Measurements from ENCODE around the gene TSGA10IP. TPM values are rescaled to one million over a fixed set of nuclear protein-coding genes. Genes with fewer than 3 reads are reported as not detected.
A peak's percentile ranks its signal among the peaks of the same experiment; 100 is the strongest.
"Not testable (repeated sequence)": the region's sequence is repeated elsewhere in the genome, so short reads cannot be mapped to it uniquely, and the experiment has no call there.

The TSGA10IP gene
- total RNA-seq, 1 donor = 0.10 TPM

DNA sequence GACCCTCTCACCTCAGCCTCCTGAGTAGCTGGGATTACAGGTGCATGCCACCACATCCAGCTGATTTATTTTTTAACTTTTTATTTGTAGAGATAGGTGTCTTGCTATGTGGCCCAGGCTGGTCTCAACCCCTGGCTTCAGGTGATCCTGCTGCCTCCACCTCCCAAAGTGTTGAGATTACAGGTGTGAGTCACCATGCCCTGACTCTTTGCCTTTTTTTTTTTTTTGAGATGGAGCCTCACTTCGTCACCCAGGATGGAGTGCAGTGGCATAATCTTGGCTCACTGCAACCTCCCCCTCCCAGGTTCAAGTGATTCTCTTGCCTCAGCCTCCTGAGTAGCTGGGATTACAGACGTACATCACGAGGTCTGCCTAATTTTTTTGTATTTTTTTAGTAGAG, 6.4 kb downstream of the TSGA10IP start:
- H3K9me3 ChIP-seq (ENCODE audit: low read depth, low read length); H3K4me3 ChIP-seq (ENCODE audit: low read length); H3K4me1 ChIP-seq (ENCODE audit: insufficient read depth, low read length); H3K27me3 ChIP-seq (ENCODE audit: insufficient read depth, low read length): not testable (repeated sequence)

DNA sequence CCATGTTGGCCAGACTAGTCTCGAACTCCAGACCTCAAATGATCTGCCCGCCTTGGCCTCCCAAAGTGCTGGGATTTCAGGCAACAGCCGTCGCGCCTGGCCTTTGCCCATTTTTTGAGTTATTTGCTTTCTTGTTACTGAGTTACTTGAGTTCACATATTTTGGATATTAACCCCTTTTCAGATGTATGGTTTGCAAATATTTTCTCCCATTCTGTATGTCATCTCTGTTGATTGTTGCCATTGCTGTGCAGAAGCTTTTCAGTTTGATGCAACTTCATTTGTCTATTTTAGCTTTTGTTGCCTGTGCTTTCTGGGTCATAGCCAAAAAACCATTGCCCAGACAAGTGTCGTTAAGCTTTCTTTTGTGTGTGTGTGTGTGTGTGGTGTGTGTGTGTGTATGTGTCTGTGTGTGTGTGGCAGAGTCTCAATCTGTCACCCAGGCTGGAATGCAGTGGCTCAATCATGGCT, 6.8 kb downstream of the TSGA10IP start:
- Histone ChIP-seq H3K9me3 (ENCODE audit: low read depth, low read length) (no peaks in the 10 kb centered on the region), H3K4me3 (ENCODE audit: low read length) (no peak overlapping the region), H3K4me1 (ENCODE audit: insufficient read depth, low read length) (peaks cover 8% of the 10 kb centered on the region), H3K27me3 (ENCODE audit: insufficient read depth, low read length) (no peaks in the 10 kb centered on the region)

DNA sequence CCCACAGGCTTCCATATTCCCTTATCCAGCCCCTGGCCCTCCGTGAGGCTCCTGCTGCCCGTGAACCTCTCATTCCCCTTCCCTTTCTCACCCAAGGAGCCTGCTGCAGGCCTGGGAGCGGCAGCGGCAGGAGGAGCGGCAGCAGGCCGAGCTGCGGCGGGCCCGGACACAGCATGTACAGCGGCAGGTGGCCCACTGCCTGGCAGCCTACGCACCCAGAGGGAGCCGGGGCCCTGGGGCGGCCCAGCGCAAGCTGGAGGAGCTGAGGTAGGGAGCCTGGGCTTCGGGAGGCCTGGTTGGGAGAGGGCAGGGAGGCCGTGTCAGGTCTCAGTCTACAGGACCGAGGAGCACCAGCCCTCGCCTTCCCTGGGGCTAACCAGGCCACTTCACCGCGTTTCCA, 8.2 kb downstream of the TSGA10IP start:
- no peaks in the 10 kb centered on the region for H3K9me3 ChIP-seq (ENCODE audit: low read depth, low read length)
- no peaks in the 10 kb centered on the region for H3K27me3 ChIP-seq (ENCODE audit: insufficient read depth, low read length)
- H3K4me3 ChIP-seq (ENCODE audit: low read length) = no peak overlapping the region
- peaks cover 16% of the 10 kb centered on the region for H3K4me1 ChIP-seq (ENCODE audit: insufficient read depth, low read length)

DNA sequence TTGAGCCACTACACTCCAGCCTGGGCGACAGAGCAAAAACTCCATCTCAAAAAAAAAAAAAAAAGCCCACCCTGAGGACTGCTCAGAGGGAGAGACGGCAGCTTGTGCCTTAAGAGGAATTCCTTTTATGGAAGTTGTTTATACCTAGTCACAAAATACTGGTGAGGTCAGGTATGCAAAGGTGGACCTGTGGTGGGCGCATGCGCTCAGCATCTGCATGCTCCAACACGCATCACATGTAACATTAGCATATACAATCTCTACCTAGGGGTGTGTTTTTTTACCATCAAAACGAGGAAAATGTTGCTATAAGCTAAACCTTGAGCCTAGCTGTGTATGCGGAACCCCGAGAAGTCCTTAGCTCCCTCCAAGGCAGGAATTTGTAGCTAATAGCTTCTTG, 9.5 kb downstream of the TSGA10IP start:
- no peak overlapping the region for H3K4me3 ChIP-seq (ENCODE audit: low read length)
- H3K27me3 ChIP-seq (ENCODE audit: insufficient read depth, low read length) = no peaks in the 10 kb centered on the region
- peaks cover 16% of the 10 kb centered on the region for H3K4me1 ChIP-seq (ENCODE audit: insufficient read depth, low read length)
- H3K9me3 ChIP-seq (ENCODE audit: low read depth, low read length) = no peaks in the 10 kb centered on the region

DNA sequence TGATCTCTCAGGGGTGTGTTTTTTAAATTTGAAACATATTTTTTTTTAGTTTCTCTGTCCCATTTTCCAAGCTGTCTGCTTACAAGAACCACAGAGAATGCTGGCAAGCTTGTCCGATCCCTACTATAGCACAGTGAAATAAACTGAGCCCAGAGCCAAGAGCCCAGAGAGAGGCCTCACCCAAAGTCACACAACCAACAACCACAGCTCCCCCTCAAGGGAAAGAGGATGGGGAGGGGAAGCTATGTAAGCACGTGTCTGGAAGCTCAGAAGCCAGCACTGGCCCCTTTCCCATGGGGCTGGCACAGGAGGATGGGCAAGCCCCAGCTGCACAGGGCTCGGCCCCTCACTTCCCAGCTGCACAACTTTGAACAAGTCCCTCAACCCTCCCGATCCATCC, 13.0 kb downstream of the TSGA10IP start:
- H3K27me3 ChIP-seq (ENCODE audit: insufficient read depth, low read length) = no peaks in the 10 kb centered on the region
- H3K4me3 ChIP-seq (ENCODE audit: low read length) = no peak overlapping the region
- no peaks in the 10 kb centered on the region for H3K9me3 ChIP-seq (ENCODE audit: low read depth, low read length)
- peaks cover 36% of the 10 kb centered on the region for H3K4me1 ChIP-seq (ENCODE audit: insufficient read depth, low read length)

DNA sequence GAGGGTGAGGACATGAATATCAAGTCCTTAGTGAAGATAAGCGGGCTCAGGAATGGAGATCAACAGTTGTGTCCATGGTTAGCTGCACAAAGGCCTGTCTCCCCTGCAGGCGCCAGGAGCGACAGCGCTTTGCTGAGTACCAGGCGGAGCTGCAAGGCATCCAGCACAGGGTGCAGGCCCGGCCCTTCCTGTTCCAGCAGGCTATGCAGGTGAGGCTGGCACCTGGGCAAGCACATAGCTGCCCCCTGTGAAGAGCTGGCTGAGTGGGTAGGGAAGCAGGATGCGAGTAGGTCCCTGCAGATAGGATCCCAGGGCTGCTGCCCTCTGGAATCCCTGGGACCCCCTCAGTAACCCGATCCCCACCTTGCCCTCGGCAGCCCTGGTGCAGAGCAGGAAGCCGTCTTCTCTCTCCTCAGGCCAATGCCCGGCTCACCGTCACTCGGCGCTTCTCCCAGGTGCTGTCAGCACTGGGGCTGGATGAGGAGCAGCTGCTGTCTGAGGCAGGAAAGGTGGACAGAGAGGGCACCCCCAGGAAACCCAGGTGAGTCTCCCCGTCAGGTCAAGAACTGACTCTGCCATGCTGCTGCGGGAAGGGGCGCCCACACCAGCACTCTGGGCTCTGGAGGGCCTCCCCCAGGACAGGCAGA, 13.6 kb downstream of the TSGA10IP start:
- no peaks in the 10 kb centered on the region for H3K9me3 ChIP-seq (ENCODE audit: low read depth, low read length)
- peaks cover 42% of the 10 kb centered on the region for H3K4me1 ChIP-seq (ENCODE audit: insufficient read depth, low read length)
- H3K27me3 ChIP-seq (ENCODE audit: insufficient read depth, low read length) = no peaks in the 10 kb centered on the region
- no peak overlapping the region for H3K4me3 ChIP-seq (ENCODE audit: low read length)

DNA sequence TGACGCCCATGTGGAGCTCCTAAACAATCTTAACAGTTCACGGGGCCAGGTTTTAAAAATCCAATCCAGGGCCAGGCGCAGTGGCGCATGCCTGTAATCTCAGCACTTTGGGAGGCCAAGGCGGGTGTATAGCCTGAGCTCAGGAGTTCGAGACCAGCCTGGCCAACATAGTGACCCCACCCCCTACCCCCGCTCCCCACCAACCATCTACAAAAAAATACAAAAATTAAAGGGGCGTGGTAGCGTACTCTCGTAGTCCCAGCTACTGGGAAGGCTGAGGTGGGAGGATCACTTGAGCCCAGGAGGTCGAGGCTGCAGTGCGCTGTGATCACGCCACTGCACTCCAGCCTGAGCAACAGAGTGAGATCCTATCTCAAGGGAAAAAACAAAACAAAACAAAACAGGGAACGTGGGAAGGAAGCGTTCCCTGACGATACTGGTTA, 15.6 kb downstream of the TSGA10IP start:
- Histone ChIP-seq H3K4me3 (ENCODE audit: low read length) (peak overlapping the region; percentile 98), H3K27me3 (ENCODE audit: insufficient read depth, low read length) (no peaks in the 10 kb centered on the region), H3K9me3 (ENCODE audit: low read depth, low read length) (no peaks in the 10 kb centered on the region), H3K4me1 (ENCODE audit: insufficient read depth, low read length) (peaks cover 49% of the 10 kb centered on the region)

DNA sequence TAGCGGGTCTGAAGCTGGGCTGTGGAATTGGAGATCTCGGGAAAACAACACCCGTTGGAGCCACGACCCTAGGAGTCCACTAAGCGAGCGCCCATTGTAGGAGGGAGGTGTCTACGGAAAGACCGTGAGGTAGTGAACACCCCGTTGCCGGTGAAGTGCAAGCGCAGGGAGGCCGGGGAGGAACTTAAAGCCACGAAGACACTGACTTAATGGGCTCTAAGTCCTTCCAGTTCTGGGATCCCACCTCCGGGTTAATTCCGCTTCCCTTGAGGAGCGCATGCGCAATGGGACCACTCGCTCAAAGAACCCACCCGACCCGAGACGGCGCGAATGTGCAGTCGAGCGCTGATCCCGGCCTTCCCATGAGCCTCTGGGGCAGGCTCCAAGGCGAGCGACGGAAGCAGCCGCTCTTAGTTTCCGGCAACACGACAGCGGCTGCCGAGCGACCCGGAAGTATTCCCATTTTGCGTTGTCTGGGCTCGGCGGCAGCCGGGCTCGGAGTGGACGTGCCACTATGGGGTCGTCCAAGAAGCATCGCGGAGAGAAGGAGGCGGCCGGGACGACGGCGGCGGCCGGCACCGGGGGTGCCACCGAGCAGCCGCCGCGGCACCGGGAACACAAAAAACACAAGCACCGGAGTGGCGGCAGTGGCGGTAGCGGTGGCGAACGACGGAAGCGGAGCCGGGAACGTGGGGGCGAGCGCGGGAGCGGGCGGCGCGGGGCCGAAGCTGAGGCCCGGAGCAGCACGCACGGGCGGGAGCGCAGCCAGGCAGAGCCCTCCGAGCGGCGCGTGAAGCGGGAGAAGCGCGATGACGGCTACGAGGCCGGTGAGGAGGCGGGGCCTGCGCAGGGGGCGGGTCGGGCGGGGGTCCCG, 16.2 kb downstream of the TSGA10IP start, which contains the start of gene SART1:
SART1 (plus strand) TSS at position 468 of the 874 bp plus-strand sequence; CDS start at position 515, 47 bp downstream.
- Histone ChIP-seq H3K9me3 (ENCODE audit: low read depth, low read length) (no peaks in the 10 kb centered on the region), H3K4me1 (ENCODE audit: insufficient read depth, low read length) (peaks cover 47% of the 10 kb centered on the region), H3K27me3 (ENCODE audit: insufficient read depth, low read length) (no peaks in the 10 kb centered on the region), H3K4me3 (ENCODE audit: low read length) (peak within 1 kb of the TSS; percentile 98)

DNA sequence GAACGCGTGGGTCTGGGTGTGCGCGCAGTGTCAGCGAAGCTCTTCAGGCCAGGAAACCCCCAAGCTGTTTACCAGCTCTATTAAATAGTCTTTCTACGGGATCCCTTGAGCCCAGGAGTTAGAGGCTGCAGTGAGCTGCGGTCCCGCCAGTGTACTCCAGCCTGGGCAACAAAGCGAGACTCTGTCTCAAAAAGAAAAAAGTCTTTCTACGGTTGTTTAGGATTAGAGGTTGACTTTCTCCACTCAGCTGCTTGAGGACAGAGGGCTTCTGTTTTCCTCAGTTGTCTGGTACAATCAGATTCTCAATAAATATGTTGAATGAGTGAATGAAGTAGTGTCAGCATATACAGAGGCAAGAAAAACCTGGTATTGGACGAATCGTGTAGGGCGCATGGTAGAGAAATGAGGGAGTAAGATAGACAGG, 16.9 kb downstream of the TSGA10IP start:
- peaks cover 41% of the 10 kb centered on the region for H3K4me1 ChIP-seq (ENCODE audit: insufficient read depth, low read length)
- no peaks in the 10 kb centered on the region for H3K27me3 ChIP-seq (ENCODE audit: insufficient read depth, low read length)
- H3K9me3 ChIP-seq (ENCODE audit: low read depth, low read length) = no peaks in the 10 kb centered on the region
- H3K4me3 ChIP-seq (ENCODE audit: low read length) = peak overlapping the region; percentile 98

DNA sequence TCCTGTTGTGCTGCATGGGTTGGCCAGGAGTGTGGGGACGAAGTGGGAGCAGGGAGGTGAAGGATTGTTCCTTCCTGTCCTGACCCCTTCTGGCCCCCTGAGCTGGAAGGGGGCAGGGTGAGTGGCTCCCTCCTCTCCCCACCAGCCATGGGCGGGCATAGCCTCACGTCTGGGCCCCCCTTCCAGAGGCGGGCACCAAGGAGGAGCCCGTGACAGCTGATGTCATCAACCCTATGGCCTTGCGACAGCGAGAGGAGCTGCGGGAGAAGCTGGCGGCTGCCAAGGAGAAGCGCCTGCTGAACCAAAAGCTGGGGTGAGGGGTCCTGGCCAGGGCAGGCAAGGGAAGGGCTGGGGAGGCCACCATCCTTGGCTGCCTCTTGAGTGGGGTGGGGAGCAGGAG, 19.6 kb downstream of the TSGA10IP start:
- no peak overlapping the region for H3K4me3 ChIP-seq (ENCODE audit: low read length)
- no peaks in the 10 kb centered on the region for H3K27me3 ChIP-seq (ENCODE audit: insufficient read depth, low read length)
- H3K9me3 ChIP-seq (ENCODE audit: low read depth, low read length) = no peaks in the 10 kb centered on the region
- H3K4me1 ChIP-seq (ENCODE audit: insufficient read depth, low read length) = peaks cover 46% of the 10 kb centered on the region

DNA sequence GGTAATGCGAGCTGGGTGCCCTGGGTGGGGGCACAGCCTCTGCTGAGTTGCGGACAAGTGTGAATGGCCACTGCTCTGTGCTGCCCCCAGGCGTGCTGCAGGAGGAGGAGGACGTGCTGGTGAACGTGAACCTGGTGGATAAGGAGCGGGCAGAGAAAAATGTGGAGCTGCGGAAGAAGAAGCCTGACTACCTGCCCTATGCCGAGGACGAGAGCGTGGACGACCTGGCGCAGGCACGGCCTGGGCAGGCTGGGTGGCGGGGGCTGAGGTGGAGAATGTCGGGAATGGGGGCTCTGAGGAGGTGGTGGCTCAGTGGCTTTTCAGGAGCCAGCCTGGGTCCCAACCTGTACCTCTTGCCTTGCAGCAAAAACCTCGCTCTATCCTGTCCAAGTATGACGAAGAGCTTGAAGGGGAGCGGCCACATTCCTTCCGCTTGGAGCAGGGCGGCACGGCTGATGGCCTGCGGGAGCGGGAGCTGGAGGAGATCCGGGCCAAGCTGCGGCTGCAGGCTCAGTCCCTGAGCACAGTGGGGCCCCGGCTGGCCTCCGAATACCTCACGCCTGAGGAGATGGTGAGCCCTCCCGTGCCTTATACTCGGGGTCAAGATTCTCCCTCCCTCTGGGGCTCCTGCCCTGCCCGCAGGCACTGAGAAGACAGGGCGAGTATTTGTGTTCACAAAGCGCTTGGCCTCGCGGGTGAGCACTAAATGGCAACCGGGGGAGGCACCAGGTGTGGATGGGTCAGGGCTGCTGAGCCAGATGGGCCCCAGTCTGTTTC, 20.9 kb downstream of the TSGA10IP start:
- H3K4me1 ChIP-seq (ENCODE audit: insufficient read depth, low read length) = peaks cover 45% of the 10 kb centered on the region
- H3K27me3 ChIP-seq (ENCODE audit: insufficient read depth, low read length) = no peaks in the 10 kb centered on the region
- no peak overlapping the region for H3K4me3 ChIP-seq (ENCODE audit: low read length)
- no peaks in the 10 kb centered on the region for H3K9me3 ChIP-seq (ENCODE audit: low read depth, low read length)

DNA sequence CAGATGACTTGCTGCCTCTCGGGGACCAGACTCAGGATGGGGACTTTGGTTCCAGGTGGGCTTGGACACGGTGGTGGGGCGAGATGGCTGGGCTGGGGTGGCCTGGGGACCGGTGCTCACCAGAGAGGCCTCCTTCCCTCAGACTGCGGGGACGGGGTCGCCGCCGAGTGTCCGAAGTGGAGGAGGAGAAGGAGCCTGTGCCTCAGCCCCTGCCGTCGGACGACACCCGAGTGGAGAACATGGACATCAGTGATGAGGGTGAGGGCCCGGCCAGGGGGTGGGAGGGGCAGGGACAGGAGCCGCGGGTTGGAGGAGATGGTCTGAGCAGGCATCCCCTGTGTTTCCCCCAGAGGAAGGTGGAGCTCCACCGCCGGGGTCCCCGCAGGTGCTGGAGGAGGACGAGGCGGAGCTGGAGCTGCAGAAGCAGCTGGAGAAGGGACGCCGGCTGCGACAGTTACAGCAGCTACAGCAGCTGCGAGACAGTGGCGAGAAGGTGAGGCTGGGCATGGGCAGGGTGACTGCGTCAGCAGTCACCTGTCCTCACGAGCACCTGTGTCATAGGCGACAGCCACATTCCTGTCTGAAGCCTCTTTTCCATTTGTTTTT, 22.2 kb downstream of the TSGA10IP start:
- Histone ChIP-seq H3K27me3 (ENCODE audit: insufficient read depth, low read length) (no peaks in the 10 kb centered on the region), H3K4me3 (ENCODE audit: low read length) (no peak overlapping the region), H3K4me1 (ENCODE audit: insufficient read depth, low read length) (peaks cover 41% of the 10 kb centered on the region), H3K9me3 (ENCODE audit: low read depth, low read length) (no peaks in the 10 kb centered on the region)

DNA sequence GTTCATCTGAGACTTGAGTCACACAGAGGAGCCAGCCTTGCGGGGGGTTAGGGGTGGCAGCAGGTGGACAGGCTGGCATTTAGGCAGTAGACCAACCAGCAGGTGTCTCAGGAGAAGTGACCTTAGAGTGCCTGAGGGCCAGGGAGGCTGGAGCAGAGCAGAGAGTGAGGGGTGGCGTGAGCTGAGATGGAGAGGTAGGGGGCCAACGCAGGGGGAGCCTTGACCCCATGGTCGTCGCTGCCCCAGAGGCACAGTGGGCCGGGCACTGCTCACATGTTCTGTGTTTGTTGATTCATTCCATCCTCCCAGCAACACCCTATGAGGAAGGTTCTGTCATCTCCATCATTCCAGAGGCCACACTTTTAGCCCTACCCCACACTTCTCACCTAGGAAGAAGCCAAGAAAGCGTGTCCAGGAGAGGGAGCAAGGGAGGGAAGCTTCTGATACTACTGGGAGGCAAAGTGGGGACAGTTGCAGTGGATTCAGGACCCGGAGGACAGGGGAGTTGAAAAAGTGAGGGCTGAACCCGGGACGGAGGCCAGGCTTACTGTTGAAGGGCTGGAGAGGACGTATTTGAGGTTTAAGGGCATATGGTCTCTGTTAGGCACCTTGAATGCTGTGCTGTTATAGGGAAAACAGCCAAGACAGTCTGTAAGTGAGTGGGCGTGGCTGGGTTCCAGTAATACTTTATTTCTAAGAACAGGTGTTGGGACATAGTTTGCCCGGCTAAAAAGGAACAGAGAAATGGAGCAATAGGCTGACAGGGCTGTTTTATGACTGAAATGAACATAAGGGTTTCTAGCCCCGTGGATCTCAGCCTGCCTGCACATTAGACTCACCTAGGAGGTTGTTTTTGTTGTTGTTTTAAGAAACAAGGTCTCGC, 23.6 kb downstream of the TSGA10IP start:
- Histone ChIP-seq H3K9me3 (ENCODE audit: low read depth, low read length) (no peaks in the 10 kb centered on the region), H3K27me3 (ENCODE audit: insufficient read depth, low read length) (no peaks in the 10 kb centered on the region), H3K4me3 (ENCODE audit: low read length) (no peak overlapping the region), H3K4me1 (ENCODE audit: insufficient read depth, low read length) (peaks cover 27% of the 10 kb centered on the region)

DNA sequence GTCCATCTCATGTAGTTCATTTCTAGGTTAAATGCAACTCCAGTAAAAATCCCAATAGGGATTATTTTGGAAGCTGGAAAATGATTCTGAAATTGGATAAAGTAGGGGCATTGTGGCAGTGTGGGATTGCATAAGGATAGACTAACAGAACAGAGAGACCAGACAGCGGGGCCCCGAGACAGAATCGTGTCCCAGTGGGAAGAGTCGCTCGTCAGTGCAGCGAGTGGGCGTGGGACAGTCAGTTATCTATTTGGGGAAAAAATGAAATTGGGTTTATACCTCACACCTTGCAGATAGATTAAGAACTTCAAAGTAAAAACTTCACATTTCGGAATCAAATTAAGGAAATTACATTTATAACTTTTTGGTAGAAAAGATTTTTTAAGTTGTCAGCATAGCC, 26.8 kb downstream of the TSGA10IP start:
- Histone ChIP-seq H3K9me3 (ENCODE audit: low read depth, low read length) (no peaks in the 10 kb centered on the region), H3K27me3 (ENCODE audit: insufficient read depth, low read length) (no peaks in the 10 kb centered on the region), H3K4me1 (ENCODE audit: insufficient read depth, low read length) (peaks cover 19% of the 10 kb centered on the region), H3K4me3 (ENCODE audit: low read length) (no peak overlapping the region)
